ENCODE results near the gene AMH. TPM values are rescaled to one million over a fixed set of nuclear protein-coding genes. Genes with fewer than 3 reads are reported as not detected.

AMH gene
- total and polyA plus RNA-seq, 4 donors: 0.73 to 3.5 (median 1.8) TPM

DNA sequence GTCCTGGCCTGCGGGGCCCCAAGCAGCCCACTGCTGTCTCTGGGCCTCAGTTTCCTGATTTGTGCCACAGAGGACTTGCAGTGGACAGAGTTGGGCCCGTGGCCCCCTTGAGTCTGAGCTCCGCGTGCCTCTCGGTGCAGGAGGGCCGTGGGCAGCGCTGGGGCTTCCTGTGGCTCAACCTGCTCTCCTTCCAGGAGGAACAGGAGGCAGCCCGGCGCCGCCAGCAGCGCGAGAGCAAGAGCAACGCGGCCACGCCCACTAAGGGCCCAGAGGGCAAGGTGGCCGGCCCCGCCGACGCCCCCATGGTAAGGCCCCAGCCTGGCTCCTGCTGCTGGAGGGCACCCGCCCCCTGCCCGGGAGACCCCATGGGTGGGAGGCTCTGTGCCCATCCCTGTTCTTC lies 38.9 kb upstream of the AMH start:
- no peak overlapping the region for H3K9ac ChIP-seq (ENCODE audit: insufficient read depth in 1 of 2, low read length in 2 of 2)
- no peaks in the 10 kb centered on the region for H3K27me3 ChIP-seq (ENCODE audit: control insufficient read depth in 3 of 3, insufficient read depth in 3 of 3, low read length in 2 of 3)
- no peak for ATAC-seq (ENCODE audit: insufficient read depth, low FRiP score)
- H3K4me3 ChIP-seq: no peak overlapping the region
- DNase-seq: no peak
- H3K36me3 ChIP-seq (ENCODE audit: control insufficient read depth in 4 of 4, insufficient read depth in 4 of 4, low read length in 4 of 4): peaks cover 10 to 70% (median 24%) of the 10 kb centered on the region in 4 donors
- TF ChIP-seq CTCF (IDR thresholded peaks at IDR 0.05; ENCODE audit: control extremely low read depth, extremely low read depth): no peak
- H3K27ac ChIP-seq (ENCODE audit: low read depth in 1 of 2, low read length in 1 of 2): no peak overlapping the region
- 87 to 92% methylated on average over 21 of the region's 21 CpGs for WGBS, 2 donors
- H3K9me3 ChIP-seq (ENCODE audit: control insufficient read depth in 4 of 4, insufficient read depth in 3 of 4, low read length in 3 of 4): peaks cover 0 to 2% (median 0%) of the 10 kb centered on the region in 4 donors
- H3K4me1 ChIP-seq (ENCODE audit: control insufficient read depth in 5 of 5, insufficient read depth in 5 of 5, low read length in 5 of 5): peaks cover 0 to 16% (median 11%) of the 10 kb centered on the region in 5 donors

- Histone ChIP-seq H3K27ac (ENCODE audit: low read depth in 1 of 2, low read length in 1 of 2) (no peak overlapping the region), H3K4me3 (no peak overlapping the region), H3K4me1 (ENCODE audit: control insufficient read depth in 5 of 5, insufficient read depth in 5 of 5, low read length in 5 of 5) (peaks cover 0 to 16% (median 11%) of the 10 kb centered on the region in 5 donors), H3K36me3 (ENCODE audit: control insufficient read depth in 4 of 4, insufficient read depth in 4 of 4, low read length in 4 of 4) (peaks cover 15 to 78% (median 28%) of the 10 kb centered on the region in 4 donors), H3K27me3 (ENCODE audit: control insufficient read depth in 3 of 3, insufficient read depth in 3 of 3, low read length in 2 of 3) (no peaks in the 10 kb centered on the region), H3K9ac (ENCODE audit: insufficient read depth in 1 of 2, low read length in 2 of 2) (no peak overlapping the region), H3K9me3 (ENCODE audit: control insufficient read depth in 4 of 4, insufficient read depth in 3 of 4, low read length in 3 of 4) (peaks cover 0 to 2% (median 0%) of the 10 kb centered on the region in 4 donors)
- no peak for DNase-seq
- WGBS, 2 donors: 94 to 97% methylated on average over 33 of the region's 33 CpGs
- no peak for TF ChIP-seq CTCF (IDR thresholded peaks at IDR 0.05; ENCODE audit: control extremely low read depth, extremely low read depth)
- no peak for ATAC-seq (ENCODE audit: insufficient read depth, low FRiP score)
Observed at GRCh38 chr19:2210987-2211740, 38.0 kb upstream of the AMH start.

- Histone ChIP-seq H3K36me3 (ENCODE audit: control insufficient read depth in 4 of 4, insufficient read depth in 4 of 4, low read length in 4 of 4) (peaks cover 8 to 83% (median 34%) of the 10 kb centered on the region in 4 donors), H3K27me3 (ENCODE audit: control insufficient read depth in 3 of 3, insufficient read depth in 3 of 3, low read length in 2 of 3) (no peaks in the 10 kb centered on the region), H3K9ac (ENCODE audit: insufficient read depth in 1 of 2, low read length in 2 of 2) (no peak overlapping the region), H3K4me1 (ENCODE audit: control insufficient read depth in 5 of 5, insufficient read depth in 5 of 5, low read length in 5 of 5) (peaks cover 0 to 16% (median 9%) of the 10 kb centered on the region in 5 donors), H3K27ac (ENCODE audit: low read depth in 1 of 2, low read length in 1 of 2) (peak overlapping the region in 1 of 2 donors; percentile 59), H3K4me3 (no peak overlapping the region), H3K9me3 (ENCODE audit: control insufficient read depth in 4 of 4, insufficient read depth in 3 of 4, low read length in 3 of 4) (peaks cover 0 to 4% (median 0%) of the 10 kb centered on the region in 4 donors)
- ATAC-seq (ENCODE audit: insufficient read depth, low FRiP score) (peak; percentile 67), DNase-seq (no peak)
- TF ChIP-seq CTCF (IDR thresholded peaks at IDR 0.05; ENCODE audit: control extremely low read depth, extremely low read depth): no peak
- 86 to 90% methylated on average over 20 to 21 of the region's 21 CpGs for WGBS, 2 donors
Observed at GRCh38 chr19:2212861-2213711, 36.0 kb upstream of the AMH start.

Data from lung (tissue), 12 donors.